Measurements from ENCODE around the gene ELOF1.
"Not testable (repeated sequence)": the region's sequence is repeated elsewhere in the genome, so short reads cannot be mapped to it uniquely, and the experiment has no call there.

ELOF1 gene

DNA sequence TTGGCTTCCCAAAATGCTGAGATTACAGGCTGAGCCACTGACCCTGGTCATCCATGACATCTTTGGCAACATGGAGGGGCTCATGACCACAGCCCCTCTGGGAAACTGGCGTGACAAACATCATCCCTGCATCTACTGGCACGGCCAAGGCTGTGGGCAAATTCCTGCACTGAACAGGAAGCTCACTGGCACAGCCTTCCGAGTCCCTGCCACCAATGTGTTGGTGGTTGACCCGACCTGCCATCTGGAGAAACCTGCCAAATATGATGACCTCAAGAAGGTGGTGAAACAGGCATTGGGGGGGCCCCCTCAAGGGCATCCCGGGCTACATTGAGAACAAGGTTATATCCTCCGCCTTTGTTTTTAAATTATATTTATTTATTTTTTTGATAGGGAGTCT, 27.3 kb upstream of the ELOF1 start:
- Histone ChIP-seq H3K36me3 (ENCODE audit: insufficient read depth, low read length) (no peaks in the 10 kb centered on the region), H3K4me3 (ENCODE audit: low read length) (no peak overlapping the region), H3K27me3 (ENCODE audit: control insufficient read depth, insufficient read depth, low read length) (no peaks in the 10 kb centered on the region), H3K4me1 (ENCODE audit: control insufficient read depth, insufficient read depth, low read length) (peaks cover 4% of the 10 kb centered on the region), H3K4me2 (ENCODE audit: low read length) (no peak overlapping the region), H3K9ac (ENCODE audit: low read depth, low read length) (no peak overlapping the region), H3K9me3 (replicated peaks; ENCODE audit: low read length) (no peaks in the 10 kb centered on the region)

DNA sequence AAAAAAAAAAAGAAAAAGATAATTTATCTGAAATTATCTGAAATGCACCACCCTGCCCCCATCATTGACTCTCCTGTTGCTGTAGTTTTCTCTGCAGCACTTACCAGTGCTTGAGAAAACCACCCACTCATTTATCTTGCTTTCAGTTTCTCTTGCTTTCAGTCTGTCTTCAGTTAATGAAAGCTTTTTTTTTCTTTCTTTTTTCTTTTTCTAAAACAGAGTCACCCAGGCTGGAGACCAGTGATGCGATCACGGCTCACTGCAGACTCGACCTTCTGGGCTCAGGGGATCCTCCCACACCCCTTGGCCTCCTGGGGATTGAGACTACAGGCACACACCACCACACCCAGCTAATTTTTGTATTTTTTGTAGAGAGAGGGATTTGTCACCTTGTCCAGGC, 22.7 kb upstream of the ELOF1 start:
- H3K27me3 ChIP-seq (ENCODE audit: control insufficient read depth, insufficient read depth, low read length): peaks cover 5% of the 10 kb centered on the region
- H3K9ac ChIP-seq (ENCODE audit: low read depth, low read length): no peak overlapping the region
- peaks cover 4% of the 10 kb centered on the region for H3K4me1 ChIP-seq (ENCODE audit: control insufficient read depth, insufficient read depth, low read length)
- H3K36me3 ChIP-seq (ENCODE audit: insufficient read depth, low read length): no peaks in the 10 kb centered on the region
- no peak overlapping the region for H3K4me3 ChIP-seq (ENCODE audit: low read length)
- peak overlapping the region; percentile 17 for H3K4me2 ChIP-seq (ENCODE audit: low read length)
- no peaks in the 10 kb centered on the region for H3K9me3 ChIP-seq (replicated peaks; ENCODE audit: low read length)

DNA sequence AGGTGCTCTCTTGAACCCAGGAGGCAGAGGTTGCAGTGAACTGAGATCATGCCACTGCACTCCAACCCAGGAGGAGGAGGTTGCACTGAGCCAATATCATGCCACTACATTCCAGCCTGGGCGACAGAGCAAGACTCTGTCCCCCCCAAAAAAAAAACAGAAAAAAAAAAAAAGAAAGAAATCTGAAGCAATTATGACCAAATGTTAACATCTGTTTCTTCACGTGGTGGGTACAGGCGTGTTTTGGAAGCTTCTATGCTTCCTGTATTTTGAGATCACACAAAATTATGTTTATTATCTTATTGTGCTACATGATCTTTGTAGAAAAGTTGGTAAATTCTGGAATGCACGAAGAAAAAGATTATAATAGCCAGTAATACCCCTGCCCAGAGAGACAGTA, 21.1 kb upstream of the ELOF1 start:
- Histone ChIP-seq H3K4me1 (ENCODE audit: control insufficient read depth, insufficient read depth, low read length) (peaks cover 4% of the 10 kb centered on the region), H3K9ac (ENCODE audit: low read depth, low read length) (no peak overlapping the region), H3K4me2 (ENCODE audit: low read length) (no peak overlapping the region), H3K4me3 (ENCODE audit: low read length) (no peak overlapping the region), H3K9me3 (replicated peaks; ENCODE audit: low read length) (no peaks in the 10 kb centered on the region), H3K27me3 (ENCODE audit: control insufficient read depth, insufficient read depth, low read length) (peaks cover 5% of the 10 kb centered on the region), H3K36me3 (ENCODE audit: insufficient read depth, low read length) (no peaks in the 10 kb centered on the region)

DNA sequence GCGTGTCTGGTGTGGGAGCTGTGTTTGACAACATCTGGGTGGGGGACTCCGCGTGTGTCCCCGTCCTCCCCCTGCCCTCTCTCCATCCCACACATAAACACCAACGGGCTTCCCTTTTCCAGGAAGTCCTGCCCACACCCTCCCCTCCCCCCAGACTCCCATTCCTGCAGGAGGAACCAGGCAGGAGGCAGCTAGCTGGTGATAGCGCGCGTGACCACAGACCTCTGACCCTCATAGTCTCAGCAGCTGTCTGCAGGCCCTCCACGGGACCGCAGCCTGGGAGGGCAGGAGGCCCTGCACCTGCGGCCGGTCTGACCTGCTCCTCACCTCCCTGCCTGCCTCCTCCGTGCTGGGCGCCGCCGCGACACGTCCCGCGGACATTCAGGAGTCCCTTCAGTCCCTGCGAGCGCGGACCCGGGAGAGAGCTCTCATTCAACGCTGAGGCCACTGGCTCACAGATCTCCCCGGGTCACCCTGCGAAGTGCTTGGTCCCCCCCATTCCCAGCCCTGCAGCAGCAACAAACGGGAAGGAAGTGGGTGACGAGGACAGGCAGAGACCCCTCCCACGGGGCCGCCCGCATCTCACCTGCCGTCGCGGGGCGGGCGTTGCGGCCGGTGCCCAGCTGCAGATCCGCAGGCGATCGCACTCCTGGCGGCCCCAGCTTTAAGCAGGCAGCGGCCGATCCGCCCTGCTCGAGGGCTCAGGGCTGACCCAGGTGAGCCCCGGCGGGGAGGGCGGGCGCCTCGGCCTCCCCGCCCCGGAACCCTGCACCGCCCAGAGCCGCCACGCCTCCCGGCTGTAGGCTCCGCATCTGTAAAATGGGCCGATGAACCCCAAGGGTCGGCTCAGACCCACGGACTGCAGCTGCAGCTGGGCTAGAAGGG, 19.5 kb upstream of the ELOF1 start:
- H3K36me3 ChIP-seq (ENCODE audit: insufficient read depth, low read length): no peaks in the 10 kb centered on the region
- no peak overlapping the region for H3K9ac ChIP-seq (ENCODE audit: low read depth, low read length)
- no peak overlapping the region for H3K4me2 ChIP-seq (ENCODE audit: low read length)
- no peaks in the 10 kb centered on the region for H3K9me3 ChIP-seq (replicated peaks; ENCODE audit: low read length)
- H3K4me3 ChIP-seq (ENCODE audit: low read length): no peak overlapping the region
- peaks cover 5% of the 10 kb centered on the region for H3K27me3 ChIP-seq (ENCODE audit: control insufficient read depth, insufficient read depth, low read length)
- peaks cover 4% of the 10 kb centered on the region for H3K4me1 ChIP-seq (ENCODE audit: control insufficient read depth, insufficient read depth, low read length)

DNA sequence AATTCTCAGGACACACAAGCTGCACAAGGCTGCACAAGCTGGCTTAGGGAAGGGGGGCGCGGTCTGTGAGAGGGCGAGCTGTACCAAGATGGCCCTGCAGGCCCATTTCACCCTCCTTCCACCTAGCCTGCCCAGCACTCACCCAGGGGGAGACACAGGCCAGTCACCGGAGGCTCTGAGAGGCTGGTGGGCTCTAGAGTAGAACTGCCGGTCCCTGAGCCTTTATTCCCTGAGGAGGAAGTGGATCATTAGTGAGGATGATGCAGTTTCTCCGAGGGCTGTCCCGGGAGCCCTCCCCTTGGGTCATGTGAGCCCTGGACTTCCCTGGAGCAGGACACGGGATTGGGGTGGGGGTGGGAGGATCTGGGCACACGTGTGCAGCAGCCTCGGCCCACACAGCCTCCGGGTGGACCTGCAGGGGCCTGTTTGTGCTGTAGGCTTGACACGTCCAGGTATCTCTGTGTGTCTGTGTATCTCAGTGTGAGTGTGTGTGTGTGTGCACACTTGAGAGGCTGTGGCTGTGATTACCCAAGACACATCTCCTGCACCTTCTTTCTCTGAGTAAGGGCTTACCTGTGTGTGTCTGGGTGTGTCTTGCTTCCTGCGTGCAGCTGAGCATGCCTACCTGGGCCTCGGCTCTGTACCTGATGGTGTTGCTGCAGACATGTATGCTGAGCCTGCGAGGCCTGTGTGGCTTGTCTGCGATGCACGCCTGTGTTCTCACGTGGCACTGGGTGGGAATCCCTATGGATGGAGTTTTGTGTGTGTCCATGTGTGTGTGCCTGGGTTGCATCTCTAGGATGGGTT, 18.6 kb upstream of the ELOF1 start, which contains the start of gene ACP5:
TSS of gene ACP5 (minus strand) at position 195 of the 807 bp plus-strand sequence. CDS start 328 bp downstream, outside the sequence.
- H3K9ac ChIP-seq (ENCODE audit: low read depth, low read length): no peak within 1 kb of the TSS
- no peaks in the 10 kb centered on the region for H3K36me3 ChIP-seq (ENCODE audit: insufficient read depth, low read length)
- H3K4me1 ChIP-seq (ENCODE audit: control insufficient read depth, insufficient read depth, low read length): peaks cover 4% of the 10 kb centered on the region
- H3K4me2 ChIP-seq (ENCODE audit: low read length): no peak within 1 kb of the TSS
- no peak within 1 kb of the TSS for H3K4me3 ChIP-seq (ENCODE audit: low read length)
- no peaks in the 10 kb centered on the region for H3K9me3 ChIP-seq (replicated peaks; ENCODE audit: low read length)
- H3K27me3 ChIP-seq (ENCODE audit: control insufficient read depth, insufficient read depth, low read length): peaks cover 5% of the 10 kb centered on the region

DNA sequence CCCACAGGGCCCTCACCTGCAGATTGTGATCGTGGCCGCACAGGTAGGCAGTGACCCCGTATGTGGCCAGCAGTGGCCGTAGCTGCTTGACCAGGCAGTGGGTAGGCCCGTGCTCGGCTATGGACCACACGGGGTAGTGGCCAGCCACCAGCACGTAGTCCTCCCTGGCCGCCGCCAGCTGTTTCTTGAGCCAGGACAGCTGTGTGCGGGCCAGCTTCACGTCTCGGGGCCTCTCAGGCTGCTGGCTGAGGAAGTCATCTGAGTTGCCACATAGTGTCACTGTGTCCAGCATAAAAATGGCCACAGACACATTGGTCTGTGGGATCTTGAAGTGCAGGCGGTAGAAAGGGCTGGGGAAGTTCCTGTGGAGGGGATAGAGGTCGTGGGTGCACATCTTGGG, 17.2 kb upstream of the ELOF1 start:
- H3K27me3 ChIP-seq (ENCODE audit: control insufficient read depth, insufficient read depth, low read length): peaks cover 5% of the 10 kb centered on the region
- no peak overlapping the region for H3K4me2 ChIP-seq (ENCODE audit: low read length)
- H3K4me1 ChIP-seq (ENCODE audit: control insufficient read depth, insufficient read depth, low read length): no peaks in the 10 kb centered on the region
- no peaks in the 10 kb centered on the region for H3K9me3 ChIP-seq (replicated peaks; ENCODE audit: low read length)
- H3K4me3 ChIP-seq (ENCODE audit: low read length): no peak overlapping the region
- H3K36me3 ChIP-seq (ENCODE audit: insufficient read depth, low read length): no peaks in the 10 kb centered on the region
- H3K9ac ChIP-seq (ENCODE audit: low read depth, low read length): no peak overlapping the region

DNA sequence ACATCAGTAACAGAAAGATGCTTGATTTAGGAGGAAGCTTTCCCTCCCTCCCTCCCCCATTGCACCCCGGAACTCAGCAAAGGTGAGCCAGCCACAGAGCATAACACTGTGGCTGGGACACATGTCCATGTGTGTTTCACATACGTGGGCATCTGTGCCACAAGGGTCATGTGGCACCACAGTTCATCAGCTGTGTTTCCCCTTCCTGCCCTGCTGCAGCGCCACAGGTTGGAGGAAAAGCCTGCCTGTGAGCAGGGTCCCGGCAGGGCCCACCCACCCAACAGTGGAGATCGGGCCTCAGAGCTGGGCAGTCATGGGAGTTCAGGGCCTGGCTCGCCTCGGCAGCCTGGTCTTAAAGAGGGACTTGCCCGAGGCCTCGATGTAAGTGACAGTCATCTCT, 15.7 kb upstream of the ELOF1 start:
- Histone ChIP-seq H3K27me3 (ENCODE audit: control insufficient read depth, insufficient read depth, low read length) (peaks cover 5% of the 10 kb centered on the region), H3K4me1 (ENCODE audit: control insufficient read depth, insufficient read depth, low read length) (no peaks in the 10 kb centered on the region), H3K9ac (ENCODE audit: low read depth, low read length) (no peak overlapping the region), H3K9me3 (replicated peaks; ENCODE audit: low read length) (no peaks in the 10 kb centered on the region), H3K4me2 (ENCODE audit: low read length) (no peak overlapping the region), H3K4me3 (ENCODE audit: low read length) (no peak overlapping the region), H3K36me3 (ENCODE audit: insufficient read depth, low read length) (no peaks in the 10 kb centered on the region)

DNA sequence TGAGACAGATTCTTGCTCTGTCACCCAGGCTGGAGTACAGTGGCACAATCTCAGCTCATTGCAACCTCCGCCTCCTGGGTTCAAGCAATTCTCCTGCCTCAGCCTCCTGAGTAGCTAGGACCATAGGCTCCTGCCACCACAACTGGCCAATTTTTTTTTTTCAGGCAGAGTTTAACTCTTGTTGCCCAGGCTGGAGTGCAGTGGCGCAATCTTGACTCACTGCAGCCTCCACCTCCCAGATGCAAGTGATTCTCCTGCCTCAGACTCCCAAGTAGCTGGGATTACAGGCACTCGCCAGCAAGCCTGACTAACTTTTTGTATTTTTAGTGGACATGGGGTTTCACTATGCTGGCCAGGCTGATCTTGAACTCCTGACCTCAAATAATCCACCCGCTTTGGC, 14.7 kb upstream of the ELOF1 start:
- H3K4me3 ChIP-seq (ENCODE audit: low read length); H3K27me3 ChIP-seq (ENCODE audit: control insufficient read depth, insufficient read depth, low read length); H3K4me1 ChIP-seq (ENCODE audit: control insufficient read depth, insufficient read depth, low read length); H3K9me3 ChIP-seq (replicated peaks; ENCODE audit: low read length); H3K9ac ChIP-seq (ENCODE audit: low read depth, low read length); H3K36me3 ChIP-seq (ENCODE audit: insufficient read depth, low read length); H3K4me2 ChIP-seq (ENCODE audit: low read length): not testable (repeated sequence)

DNA sequence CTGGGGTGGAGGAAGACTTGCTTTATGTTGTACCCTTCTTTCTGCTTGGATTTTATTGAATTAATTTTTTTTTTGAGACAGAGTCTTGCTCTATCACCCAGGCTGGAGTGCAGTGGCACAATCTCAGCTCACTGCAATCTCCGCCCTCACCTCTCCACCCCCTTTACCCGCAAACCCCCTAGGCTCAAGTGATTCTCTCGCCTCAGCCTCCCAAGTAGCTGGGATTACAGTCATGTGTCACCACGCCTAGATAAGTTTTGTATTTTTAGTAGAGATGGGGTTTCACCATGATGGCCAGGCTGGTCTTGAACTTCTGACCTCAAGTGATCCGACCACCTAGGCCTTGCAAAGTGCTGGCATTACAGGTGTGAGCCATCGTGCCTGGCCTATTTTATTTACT, 14.3 kb upstream of the ELOF1 start:
- not testable (repeated sequence) for H3K9ac ChIP-seq (ENCODE audit: low read depth, low read length); H3K4me1 ChIP-seq (ENCODE audit: control insufficient read depth, insufficient read depth, low read length); H3K9me3 ChIP-seq (replicated peaks; ENCODE audit: low read length); H3K36me3 ChIP-seq (ENCODE audit: insufficient read depth, low read length); H3K27me3 ChIP-seq (ENCODE audit: control insufficient read depth, insufficient read depth, low read length); H3K4me2 ChIP-seq (ENCODE audit: low read length); H3K4me3 ChIP-seq (ENCODE audit: low read length)

DNA sequence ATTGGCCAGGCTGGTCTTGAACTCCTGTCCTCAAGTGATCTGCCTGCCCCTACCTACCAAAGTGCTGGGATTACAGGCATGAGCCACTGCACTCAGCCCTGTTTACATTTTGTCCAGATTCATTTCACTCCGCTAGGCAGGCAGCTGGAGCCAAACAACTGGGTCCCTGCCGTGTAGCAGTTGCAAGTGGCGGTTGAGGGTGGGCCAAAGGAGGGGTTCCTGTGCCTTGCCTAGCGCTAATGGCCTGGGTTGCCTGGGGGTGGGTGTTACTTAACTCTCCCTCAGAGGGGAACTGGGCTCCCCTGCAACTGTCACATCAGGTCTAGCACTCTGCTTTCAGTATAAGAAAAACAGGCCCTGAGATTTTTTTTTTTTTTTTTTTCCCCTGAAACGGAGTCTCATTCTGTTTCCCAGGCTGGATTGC, 11.0 kb upstream of the ELOF1 start:
- Histone ChIP-seq H3K4me1 (ENCODE audit: control insufficient read depth, insufficient read depth, low read length) (no peaks in the 10 kb centered on the region), H3K4me3 (ENCODE audit: low read length) (no peak overlapping the region), H3K9me3 (replicated peaks; ENCODE audit: low read length) (no peaks in the 10 kb centered on the region), H3K4me2 (ENCODE audit: low read length) (no peak overlapping the region), H3K27me3 (ENCODE audit: control insufficient read depth, insufficient read depth, low read length) (no peaks in the 10 kb centered on the region), H3K9ac (ENCODE audit: low read depth, low read length) (no peak overlapping the region), H3K36me3 (ENCODE audit: insufficient read depth, low read length) (no peaks in the 10 kb centered on the region)

DNA sequence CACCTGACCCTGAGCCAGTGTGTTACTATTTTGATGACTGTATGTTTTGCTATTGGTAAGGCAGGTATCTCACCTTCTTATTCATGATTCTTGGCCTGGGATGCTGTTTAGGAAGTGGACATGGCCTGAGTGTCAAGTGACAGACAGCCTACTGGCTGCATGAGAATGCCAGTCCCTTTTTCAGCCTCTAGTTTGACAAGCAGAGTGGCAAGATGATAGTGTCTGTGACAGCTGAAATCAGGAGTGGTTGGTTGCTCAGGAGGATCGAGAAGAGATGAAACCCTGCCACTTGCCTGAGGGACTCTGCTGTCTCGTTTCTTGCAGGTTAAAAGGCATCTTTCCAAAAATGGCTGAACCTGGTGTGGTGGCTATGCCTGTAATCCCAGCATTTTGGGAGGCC, 7.1 kb upstream of the ELOF1 start:
- Histone ChIP-seq H3K9me3 (replicated peaks; ENCODE audit: low read length) (no peaks in the 10 kb centered on the region), H3K36me3 (ENCODE audit: insufficient read depth, low read length) (no peaks in the 10 kb centered on the region), H3K9ac (ENCODE audit: low read depth, low read length) (no peak overlapping the region), H3K4me3 (ENCODE audit: low read length) (no peak overlapping the region), H3K4me2 (ENCODE audit: low read length) (no peak overlapping the region), H3K4me1 (ENCODE audit: control insufficient read depth, insufficient read depth, low read length) (no peaks in the 10 kb centered on the region), H3K27me3 (ENCODE audit: control insufficient read depth, insufficient read depth, low read length) (no peaks in the 10 kb centered on the region)

DNA sequence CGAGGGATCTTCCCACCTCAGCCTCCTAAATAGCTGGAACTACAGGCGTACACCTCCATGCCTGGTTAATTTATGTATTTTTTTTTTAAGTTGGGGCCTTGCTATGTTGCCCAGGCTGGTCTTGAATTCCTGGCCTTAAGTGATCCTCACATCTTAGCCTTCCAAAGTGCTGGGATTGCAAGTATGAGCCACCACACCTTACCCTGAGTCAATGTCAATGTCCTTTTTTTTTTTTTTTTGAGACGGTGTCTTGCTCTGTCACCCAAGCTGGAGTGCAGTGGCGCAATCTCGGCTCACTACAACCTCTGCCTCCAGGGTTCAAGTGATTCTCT, 6.6 kb upstream of the ELOF1 start:
- H3K36me3 ChIP-seq (ENCODE audit: insufficient read depth, low read length); H3K27me3 ChIP-seq (ENCODE audit: control insufficient read depth, insufficient read depth, low read length); H3K4me3 ChIP-seq (ENCODE audit: low read length); H3K4me2 ChIP-seq (ENCODE audit: low read length); H3K4me1 ChIP-seq (ENCODE audit: control insufficient read depth, insufficient read depth, low read length); H3K9me3 ChIP-seq (replicated peaks; ENCODE audit: low read length); H3K9ac ChIP-seq (ENCODE audit: low read depth, low read length): not testable (repeated sequence)

All from skeletal muscle satellite cell (primary cell).